H1 (cell line): ENCODE data around the gene SFT2D1. TPM values are rescaled to one million over a fixed set of nuclear protein-coding genes. Genes with fewer than 3 reads are reported as not detected.

Experiments
- CTCF ChIA-PET: fragments of 300-600 bp; sonication (Branson Sonifier 250); formaldehyde crosslinking; loops from one replicate; lab custom pipeline; 2021; ENCODE audit not compliant: partially characterized antibody; lab: Charles Lee
- POLR2A ChIA-PET: fragments of 300-600 bp; sonication (Branson Sonifier 250); formaldehyde crosslinking; loops from one replicate; lab custom pipeline; 2021; ENCODE audit warnings: inconsistent platforms; ENCODE audit not compliant: partially characterized antibody; lab: Charles Lee
- DNase-seq, 2 experiments: peaks; one replicate each; pipeline versions ENCODE4 v3.0.0 to v3.0.0-alpha.2; 2010 to 2022; ENCODE audit warnings: low spot score in 2 of 2, low read depth in 1 of 2, mixed read lengths in 1 of 2
- FAIRE-seq: peaks from 2 replicates; lab custom pipeline; 2011; peaks lifted over from hg19 to GRCh38; lab: Jason Lieb, UNC
- H2AFZ ChIP-seq: 2 replicates; pipeline ENCODE4 v1.8.1; 2012; ENCODE audit warnings: low read length, inconsistent platforms
- H2AK5ac ChIP-seq: 2 replicates; pipeline ENCODE4 v1.6.1; 2013; ENCODE audit warnings: low read depth, low read length
- H2BK120ac ChIP-seq: replicated peaks from 2 replicates; pipeline ENCODE3; 2013; ENCODE audit warnings: low read depth, low read length, inconsistent platforms
- H2BK12ac ChIP-seq: 2 replicates; pipeline ENCODE4 v1.6.1; 2013; ENCODE audit warnings: low read depth, low read length
- H2BK15ac ChIP-seq: 2 replicates; pipeline ENCODE4 v1.6.1; 2013; ENCODE audit warnings: low read length
- H2BK20ac ChIP-seq: 2 replicates; pipeline ENCODE4 v1.6.1; 2013; ENCODE audit warnings: low read length
- H2BK5ac ChIP-seq: 2 replicates; pipeline ENCODE4 v1.6.1; 2013; ENCODE audit warnings: low read depth, low read length
- H3K14ac ChIP-seq: 2 replicates; pipeline ENCODE4 v1.6.1; 2013; ENCODE audit warnings: inconsistent platforms; ENCODE audit not compliant: insufficient read length
- H3K18ac ChIP-seq: 2 replicates; pipeline ENCODE4 v1.6.1; 2013; ENCODE audit warnings: low read length; ENCODE audit errors: extremely low read depth
- H3K23ac ChIP-seq: 2 replicates; pipeline ENCODE4 v1.6.1; 2013; ENCODE audit warnings: inconsistent platforms; ENCODE audit not compliant: insufficient read length
- H3K23me2 ChIP-seq: 2 replicates; pipeline ENCODE4 v1.6.1; 2013; ENCODE audit warnings: low read depth, low read length
- H3K27ac ChIP-seq: 2 replicates; pipeline ENCODE4 v1.6.1; 2011; ENCODE audit warnings: low read depth, low read length, inconsistent platforms
- H3K27me3 ChIP-seq, 4 experiments: replicated peaks in 1 of 4; 1 replicate in 1 of 4; 2 replicates in 3 of 4; pipeline versions ENCODE4 v1.6.1 to v1.8.1; 2011 to 2013; ENCODE audit warnings: low read length in 3 of 4, mild to moderate bottlenecking in 3 of 4, inconsistent platforms in 2 of 4, mixed read lengths in 2 of 4, moderate library complexity in 1 of 4; ENCODE audit not compliant: control insufficient read depth in 3 of 4, insufficient read depth in 3 of 4; ENCODE audit errors: extremely low read depth in 1 of 4
- H3K36me3 ChIP-seq, 4 experiments: 2 replicates each; pipeline versions ENCODE4 v1.6.1 to v1.8.1; 2011 to 2013; ENCODE audit warnings: mild to moderate bottlenecking in 4 of 4, low read length in 3 of 4, moderate library complexity in 2 of 4, control low read depth in 1 of 4, inconsistent platforms in 1 of 4; ENCODE audit not compliant: insufficient read depth in 4 of 4, control insufficient read depth in 2 of 4
- H3K4ac ChIP-seq: replicated peaks from 2 replicates; pipeline ENCODE3; 2013; ENCODE audit warnings: low read length, low read depth, mixed read lengths, inconsistent platforms; ENCODE audit not compliant: insufficient read length
- H3K4me1 ChIP-seq, 4 experiments: replicated peaks in 1 of 4; 1 replicate in 1 of 4; 2 replicates in 3 of 4; pipeline versions ENCODE4 v1.6.1 to v1.8.1; 2011 to 2013; ENCODE audit warnings: low read length in 3 of 4, inconsistent platforms in 2 of 4, mixed read lengths in 1 of 4; ENCODE audit not compliant: insufficient read depth in 4 of 4, control insufficient read depth in 3 of 4
- H3K4me2 ChIP-seq, 2 experiments: 2 replicates each; pipeline versions ENCODE4 v1.6.1 to v1.8.1; 2011 to 2013; ENCODE audit warnings: low read depth in 2 of 2, low read length in 2 of 2, control low read depth in 1 of 2, inconsistent platforms in 1 of 2, mild to moderate bottlenecking in 1 of 2; ENCODE audit not compliant: insufficient read depth in 1 of 2
- H3K4me3 ChIP-seq, 4 experiments: fragments of 200-600, 300-600 bp in 1 of 4; sonication (generic), shearing (Covaris generic), sonication (Bioruptor Twin) in 1 of 4; 2 replicates each; pipeline versions ENCODE4 v1.5.1 to v1.8.1; 2011 to 2016; ENCODE audit warnings: low read length in 4 of 4, low read depth in 3 of 4, control low read depth in 2 of 4, inconsistent platforms in 2 of 4, mild to moderate bottlenecking in 2 of 4, mixed read lengths in 1 of 4, moderate library complexity in 1 of 4; ENCODE audit not compliant: insufficient read depth in 2 of 4; ENCODE audit errors: extremely low read depth in 1 of 4
- H3K56ac ChIP-seq: replicated peaks from 2 replicates; pipeline ENCODE3; 2013; ENCODE audit warnings: low read depth, mild to moderate bottlenecking, mixed read lengths, low read length, inconsistent platforms; ENCODE audit not compliant: insufficient read length
- H3K79me1 ChIP-seq: 2 replicates; pipeline ENCODE4 v1.6.1; 2013; ENCODE audit warnings: low read depth, low read length, control low read depth
- H3K79me2 ChIP-seq, 2 experiments: 2 replicates each; pipeline versions ENCODE4 v1.6.1 to v1.8.1; 2012 to 2013; ENCODE audit warnings: low read length in 2 of 2, mild to moderate bottlenecking in 2 of 2, inconsistent platforms in 1 of 2; ENCODE audit not compliant: insufficient read depth in 2 of 2, control insufficient read depth in 1 of 2
- H3K9ac ChIP-seq, 4 experiments: replicated peaks in 1 of 4; 1 replicate in 1 of 4; 2 replicates in 3 of 4; pipeline versions ENCODE4 v1.6.1 to v1.8.1; 2011 to 2013; ENCODE audit warnings: low read depth in 3 of 4, low read length in 3 of 4, control low read depth in 2 of 4, mild to moderate bottlenecking in 2 of 4, moderate library complexity in 2 of 4, inconsistent platforms in 1 of 4; ENCODE audit errors: extremely low read depth in 1 of 4
- H3K9me3 ChIP-seq, 2 experiments: 2 replicates each; pipeline versions ENCODE4 v1.6.1 to v1.8.1; 2012 to 2013; ENCODE audit warnings: mild to moderate bottlenecking in 2 of 2, moderate library complexity in 2 of 2, control low read depth in 1 of 2, inconsistent platforms in 1 of 2, low read depth in 1 of 2, low read length in 1 of 2, mixed read lengths in 1 of 2; ENCODE audit not compliant: insufficient read depth in 2 of 2
- H4K20me1 ChIP-seq, 2 experiments: replicated peaks in 1 of 2; 2 replicates each; pipeline versions ENCODE3 to v1.8.1; 2011 to 2013; ENCODE audit warnings: inconsistent platforms in 2 of 2, low read length in 2 of 2, mild to moderate bottlenecking in 1 of 2; ENCODE audit not compliant: insufficient read depth in 2 of 2, control insufficient read depth in 1 of 2
- H4K5ac ChIP-seq: 2 replicates; pipeline ENCODE4 v1.6.1; 2013; ENCODE audit warnings: low read length, low read depth, mixed read lengths, inconsistent platforms; ENCODE audit not compliant: insufficient read length
- H4K8ac ChIP-seq: 2 replicates; pipeline ENCODE4 v1.8.0; 2013; ENCODE audit warnings: mild to moderate bottlenecking, moderate library complexity, low read length, inconsistent platforms; ENCODE audit not compliant: insufficient read depth; ENCODE audit errors: extremely low read depth
- H4K91ac ChIP-seq: replicated peaks from 2 replicates; pipeline ENCODE3; 2013; ENCODE audit warnings: low read length, mixed read lengths, inconsistent platforms; ENCODE audit not compliant: insufficient read length
- ATF3 ChIP-seq: IDR thresholded peaks from 2 replicates; pipeline ENCODE4 v1.6.1; 2011; ENCODE audit warnings: low read depth, mild to moderate bottlenecking, low read length; ENCODE audit not compliant: insufficient read depth
- FOSL1 ChIP-seq: IDR thresholded peaks from 2 replicates; pipeline ENCODE4 v1.6.1; 2011; ENCODE audit warnings: mild to moderate bottlenecking, low read depth, low read length, moderate library complexity; ENCODE audit not compliant: insufficient read depth
- HDAC6 ChIP-seq: IDR thresholded peaks from one replicate; pipeline ENCODE4 v1.7.1; 2012; ENCODE audit warnings: low read depth, mild to moderate bottlenecking, inconsistent platforms, low read length, moderate library complexity
- JUN ChIP-seq: IDR thresholded peaks from 2 replicates; pipeline ENCODE4 v1.6.1; 2011; ENCODE audit warnings: low read depth, mild to moderate bottlenecking, improper control_type of control experiment, low read length
- MAX ChIP-seq: IDR thresholded peaks from 2 replicates; pipeline ENCODE4 v1.6.1; 2012; ENCODE audit warnings: inconsistent platforms
- RAD21 ChIP-seq, 2 experiments: IDR thresholded peaks in 1 of 2; conservative IDR thresholded peaks in 1 of 2; 2 replicates each; pipeline ENCODE4 v1.6.1; 2011; ENCODE audit warnings: low read depth in 2 of 2, low read length in 2 of 2, improper control_type of control experiment in 1 of 2, inconsistent platforms in 1 of 2, mild to moderate bottlenecking in 1 of 2, moderate library complexity in 1 of 2
- SP2 ChIP-seq: IDR thresholded peaks from 2 replicates; pipeline ENCODE4 v1.6.1; 2012; ENCODE audit warnings: mild to moderate bottlenecking, low read length, inconsistent platforms
- YY1 ChIP-seq: IDR thresholded peaks from 2 replicates; pipeline ENCODE4 v1.6.1; 2011; ENCODE audit warnings: low read depth, mild to moderate bottlenecking, low read length
- WGBS, 2 experiments: shearing (Covaris generic) in 1 of 2; methylation state at CpG; one replicate each; pipeline versions ENCODE4 v1.1.6 to v1.1.7; 2013 to 2015; ENCODE audit warnings: low lambda C conversion rate in 2 of 2, mixed read lengths in 2 of 2, inconsistent platforms in 1 of 2, low coverage in 1 of 2, missing lambda C conversion rate in 1 of 2; ENCODE audit not compliant: insufficient replicate concordance in 2 of 2, insufficient coverage in 1 of 2, insufficient read length in 1 of 2; ENCODE audit errors: extremely low coverage in 1 of 2, missing lambda C conversion rate in 1 of 2; 5-methylcytosine and 5-hydroxymethylcytosine counted together
- polyA plus RNA-seq, 7 experiments: library from polyadenylated mRNA; depleted of rRNA in 3 of 7; stranded (reverse) in 5 of 7; unstranded in 2 of 7; fragments of >200 nt in 5 of 7; fragments of 200-250 nt in 2 of 7; gene quantifications; 1 replicate in 5 of 7; 2 replicates in 1 of 7; 4 replicates in 1 of 7; pipeline versions ENCODE4 v1.2.1 to v1.2.3, GENCODE V29; 2011 to 2013; ENCODE audit warnings: missing spikeins in 2 of 7, mixed read lengths in 2 of 7
- total RNA-seq: library from RNA; stranded (reverse); fragmentation: NEBNext Ultra II Directional; extraction: Animal tissue kit (Norgen Biotek cat#: 25700); gene quantifications from 2 replicates; pipeline ENCODE4 v1.2.1, GENCODE V29; 2021

SFT2D1 gene
- total and polyA plus RNA-seq, 2 of the 8 experiments (the other 6 are each of a cell fraction or from before 2014, with no cell fraction given) = 52.3 to 76.1 TPM

GRCh38 chr6:166354965-166355364, 12.6 kb upstream of the SFT2D1 start:
- no peak overlapping the region for H2BK15ac ChIP-seq
- ChIA-PET CTCF (interaction anchor here (0.9 to 1.0 kb wide), 2 partner anchors 25 to 42 kb away, joined by 3 read pairs; no protein-coding TSS in a partner anchor), POLR2A (interaction anchor here (0.9 kb wide), 2 partner anchors 10 to 11 kb away, joined by 3 read pairs; no protein-coding TSS in a partner anchor)
- H3K23ac ChIP-seq = no peak overlapping the region
- H3K4me3 ChIP-seq = no peak overlapping the region
- FAIRE-seq (no peak), DNase-seq (no peak)
- no peaks in the 10 kb centered on the region for H3K36me3 ChIP-seq
- no peak overlapping the region for H2BK20ac ChIP-seq
- H2BK5ac ChIP-seq = no peak overlapping the region
- H4K20me1 ChIP-seq = no peaks in the 10 kb centered on the region
- H2AK5ac ChIP-seq = no peak overlapping the region
- WGBS, 2 experiments = 96% methylated on average over 4 of the region's 4 CpGs; no CpG with 5 or more reads in 1 of the 2 experiments
- H4K5ac ChIP-seq = no peak overlapping the region
- H3K27ac ChIP-seq = no peak overlapping the region
- 0 out of 7 replicates have a peak, but pooled peaks cover 0 to 2% (median 0%) of the 10 kb centered on the region in 4 experiments for H3K27me3 ChIP-seq
- H3K79me2 ChIP-seq = no peaks in the 10 kb centered on the region
- H3K56ac ChIP-seq = no peak overlapping the region
- H3K4me1 ChIP-seq = peaks cover 0 to 4% (median 3%) of the 10 kb centered on the region in 4 experiments; a peak in 4 of 7 replicates
- H3K4me2 ChIP-seq = no peak overlapping the region
- no peak overlapping the region for H4K91ac ChIP-seq
- no peaks in the 10 kb centered on the region for H3K23me2 ChIP-seq
- no peak overlapping the region for H2BK120ac ChIP-seq
- H4K8ac ChIP-seq = no peak overlapping the region
- H3K9me3 ChIP-seq = no peaks in the 10 kb centered on the region
- no peak overlapping the region for H3K4ac ChIP-seq
- no peak overlapping the region for H3K14ac ChIP-seq
- TF ChIP-seq RAD21 (IDR thresholded peaks at IDR 0.05 in 1 of 2, conservative IDR thresholded peaks at IDR 0.05 in 1 of 2; ENCODE audit: low read depth in 2 of 2, low read length in 2 of 2) = no peak
- TF ChIP-seq HDAC6 = no peak
- no peak for TF ChIP-seq JUN
- no peak for TF ChIP-seq SP2
- no peak for TF ChIP-seq MAX
- no peak for TF ChIP-seq YY1
- TF ChIP-seq ATF3 = no peak
- TF ChIP-seq FOSL1 = no peak
- H3K18ac ChIP-seq = no peak overlapping the region
- H3K79me1 ChIP-seq = no peaks in the 10 kb centered on the region
- no peak overlapping the region for H3K9ac ChIP-seq
- H2AFZ ChIP-seq = no peak overlapping the region
- no peak overlapping the region for H2BK12ac ChIP-seq
